Progenitor cell of endocrine pancreas (in vitro differentiated cells): ENCODE results near the gene ZNF532. TPM values are rescaled to one million over a fixed set of nuclear protein-coding genes. Genes with fewer than 3 reads are reported as not detected.

Source experiments
- DNase-seq: peaks from one replicate; pipeline ENCODE4 v3.0.0; 2021; ENCODE audit warnings: low spot score; ENCODE audit not compliant: unreplicated experiment
- H3K27ac Mint-ChIP-seq: 2 replicates; pipeline ENCODE4 v1.8.0; 2021; ENCODE audit warnings: mild to moderate bottlenecking, moderate library complexity, mixed read lengths
- H3K27me3 Mint-ChIP-seq: 2 replicates; pipeline ENCODE4 v1.8.0; 2021; ENCODE audit warnings: mixed read lengths
- H3K36me3 Mint-ChIP-seq: 2 replicates; pipeline ENCODE4 v1.8.0; 2022; ENCODE audit warnings: mixed read lengths; ENCODE audit not compliant: insufficient read depth
- H3K4me1 Mint-ChIP-seq: 2 replicates; pipeline ENCODE4 v1.8.0; 2021; ENCODE audit warnings: low read depth, mixed read lengths
- H3K4me3 Mint-ChIP-seq: 2 replicates; pipeline ENCODE4 v1.8.0; 2021; ENCODE audit warnings: low read depth, mild to moderate bottlenecking, moderate library complexity, mixed read lengths
- H3K9me3 Mint-ChIP-seq: 2 replicates; pipeline ENCODE4 v1.8.0; 2021; ENCODE audit warnings: low read depth, mixed read lengths
- CTCF ChIP-seq: fragments of 200-600 bp; sonication (generic); IDR thresholded peaks from one replicate; pipeline ENCODE4 v1.5.0; 2021; ENCODE audit warnings: antibody characterized with exemption, mild to moderate bottlenecking; ENCODE audit not compliant: unreplicated experiment
- total RNA-seq: library from RNA; stranded (reverse); gene quantifications from 2 replicates; pipeline ENCODE4 v1.2.1, GENCODE V29; 2021

Gene ZNF532
- total RNA-seq, 1 donor from 2014 or later, result 190 TPM

GRCh38 chr18:58998401-58999203, 133.9 kb downstream of the ZNF532 start:
- Mint-ChIP-seq H3K27me3 (no peaks in the 10 kb centered on the region), H3K4me1 (peaks cover 6% of the 10 kb centered on the region), H3K4me3 (no peak overlapping the region), H3K9me3 (peaks cover 4% of the 10 kb centered on the region), H3K36me3 (peaks cover 2% of the 10 kb centered on the region), H3K27ac (no peak overlapping the region)
- no peak for DNase-seq
- TF ChIP-seq CTCF, result no peak

- H3K4me1 Mint-ChIP-seq, result peaks cover 9% of the 10 kb centered on the region
- peaks cover 4% of the 10 kb centered on the region for H3K9me3 Mint-ChIP-seq
- no peak for TF ChIP-seq CTCF
- no peak overlapping the region for H3K4me3 Mint-ChIP-seq
- H3K27ac Mint-ChIP-seq, result no peak overlapping the region
- H3K27me3 Mint-ChIP-seq, result no peaks in the 10 kb centered on the region
- H3K36me3 Mint-ChIP-seq, result peaks cover 2% of the 10 kb centered on the region
- DNase-seq, result no peak
Observed at GRCh38 chr18:59001166-59001565, 136.5 kb downstream of the ZNF532 start.

DNA sequence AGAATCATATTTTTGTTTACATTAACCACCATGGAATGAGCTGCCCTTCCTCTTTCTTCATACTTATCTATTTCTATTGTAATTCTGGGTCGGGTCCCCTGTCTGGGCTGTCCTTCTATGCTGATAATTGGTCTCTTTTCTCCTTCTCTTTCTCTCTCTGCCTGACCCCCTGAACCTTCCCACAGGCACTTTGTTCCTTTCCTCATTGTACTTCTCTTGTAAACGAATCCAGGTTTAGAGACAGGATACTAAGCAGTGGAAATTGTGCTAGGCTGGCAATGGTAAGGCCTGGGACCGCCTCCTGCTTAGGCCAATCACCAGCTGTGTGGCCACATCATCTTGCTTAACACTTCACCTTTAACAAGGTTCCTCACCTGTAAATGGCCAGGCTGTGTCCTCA, 137.0 kb downstream of the ZNF532 start:
- Mint-ChIP-seq H3K4me1 (peaks cover 9% of the 10 kb centered on the region), H3K9me3 (peaks cover 4% of the 10 kb centered on the region), H3K27me3 (no peaks in the 10 kb centered on the region), H3K36me3 (peaks cover 2% of the 10 kb centered on the region), H3K27ac (peak overlapping the region; percentile 11), H3K4me3 (no peak overlapping the region)
- no peak for DNase-seq
- no peak for TF ChIP-seq CTCF

GRCh38 chr18:59002974-59003594, 138.4 kb downstream of the ZNF532 start:
- Mint-ChIP-seq H3K4me1 (peaks cover 9% of the 10 kb centered on the region), H3K27me3 (no peaks in the 10 kb centered on the region), H3K36me3 (peaks cover 2% of the 10 kb centered on the region), H3K9me3 (peaks cover 4% of the 10 kb centered on the region), H3K27ac (no peak overlapping the region), H3K4me3 (no peak overlapping the region)
- DNase-seq, result no peak
- TF ChIP-seq CTCF, result no peak

GRCh38 chr18:59005262-59005661, 140.6 kb downstream of the ZNF532 start:
- H3K27ac Mint-ChIP-seq, result no peak overlapping the region
- H3K9me3 Mint-ChIP-seq, result peaks cover 4% of the 10 kb centered on the region
- peaks cover 11% of the 10 kb centered on the region for H3K4me1 Mint-ChIP-seq
- DNase-seq, result no peak
- no peaks in the 10 kb centered on the region for H3K27me3 Mint-ChIP-seq
- H3K36me3 Mint-ChIP-seq, result peaks cover 2% of the 10 kb centered on the region
- TF ChIP-seq CTCF, result no peak
- H3K4me3 Mint-ChIP-seq, result no peak overlapping the region
